IMR-90 (cell line): ENCODE data around the gene UFC1. TPM values are rescaled to one million over a fixed set of nuclear protein-coding genes. Genes with fewer than 3 reads are reported as not detected.

Source experiments
- ATAC-seq: fragments of 200-7000 bp; cut with Tn5 transposase; 2 replicates; pipeline ENCODE4 v1.9.1; 2020; ENCODE audit warnings: low read depth, mild to moderate bottlenecking, moderate library complexity
- BruUV-seq: library from RNA; stranded (reverse); fragments of 400-500 nt; replicated peaks from 2 replicates; lab custom pipeline; 2021; lab: Mats Ljungman, UMichigan
- CTCF ChIA-PET: fragments of 300-600 bp; formaldehyde crosslinking; extraction: SDS; loops from one replicate; lab custom pipeline; 2021; ENCODE audit warnings: antibody characterized with exemption; lab: Yijun Ruan, JAX
- POLR2A ChIA-PET: fragments of 300-600 bp; sonication (Branson Sonifier 250); formaldehyde crosslinking; loops from one replicate; lab custom pipeline; 2022; ENCODE audit warnings: antibody characterized with exemption; ENCODE audit not compliant: unreplicated experiment; lab: Charles Lee
- DNase-seq: peaks from one replicate; pipeline ENCODE4 v3.0.0; 2013
- H2AFZ ChIP-seq: replicated peaks from 2 replicates; pipeline ENCODE3; 2013; ENCODE audit warnings: low read length, mild to moderate bottlenecking; ENCODE audit not compliant: poor library complexity
- H2AK5ac ChIP-seq: 2 replicates; pipeline ENCODE4 v1.6.1; 2013; ENCODE audit warnings: low read depth, low read length, inconsistent platforms
- H2AK9ac ChIP-seq: replicated peaks from 2 replicates; pipeline ENCODE3; 2013; ENCODE audit warnings: mild to moderate bottlenecking, low read depth, low read length, moderate library complexity; ENCODE audit not compliant: poor library complexity
- H2BK120ac ChIP-seq: 2 replicates; pipeline ENCODE4 v1.6.1; 2013; ENCODE audit warnings: low read depth, low read length, inconsistent platforms
- H2BK15ac ChIP-seq: 3 replicates; pipeline ENCODE4 v1.6.1; 2013; ENCODE audit warnings: low read depth, low read length, inconsistent platforms
- H2BK20ac ChIP-seq: 2 replicates; pipeline ENCODE4 v1.6.1; 2013; ENCODE audit warnings: low read depth, mild to moderate bottlenecking, inconsistent platforms, low read length, moderate library complexity
- H2BK5ac ChIP-seq: 2 replicates; pipeline ENCODE4 v1.6.1; 2013; ENCODE audit warnings: mild to moderate bottlenecking, low read depth, low read length, inconsistent platforms; ENCODE audit not compliant: poor library complexity, severe bottlenecking
- H3K14ac ChIP-seq: replicated peaks from 2 replicates; pipeline ENCODE4 v1.6.1; 2013; ENCODE audit warnings: low read depth, low read length, inconsistent platforms
- H3K18ac ChIP-seq: 2 replicates; pipeline ENCODE4 v1.6.1; 2013; ENCODE audit warnings: low read depth, low read length, control low read depth
- H3K23ac ChIP-seq: 2 replicates; pipeline ENCODE4 v1.6.1; 2013; ENCODE audit warnings: low read depth, low read length, inconsistent platforms
- H3K27ac ChIP-seq: 2 replicates; pipeline ENCODE4 v1.5.1; 2013; ENCODE audit warnings: mild to moderate bottlenecking, control low read depth, low read length; ENCODE audit not compliant: insufficient read depth
- H3K27me3 ChIP-seq: 2 replicates; pipeline ENCODE4 v1.6.1; 2013; ENCODE audit warnings: low read length; ENCODE audit not compliant: control insufficient read depth, insufficient read depth
- H3K36me3 ChIP-seq: 2 replicates; pipeline ENCODE4 v1.6.1; 2013; ENCODE audit warnings: low read length, mixed read lengths; ENCODE audit not compliant: control insufficient read depth, insufficient read depth
- H3K4ac ChIP-seq: 2 replicates; pipeline ENCODE4 v1.6.1; 2013; ENCODE audit warnings: low read depth, low read length, inconsistent platforms
- H3K4me1 ChIP-seq: 2 replicates; pipeline ENCODE4 v1.6.1; 2013; ENCODE audit warnings: low read length, mixed read lengths; ENCODE audit not compliant: control insufficient read depth, insufficient read depth
- H3K4me2 ChIP-seq: 2 replicates; pipeline ENCODE4 v1.6.1; 2013; ENCODE audit warnings: low read depth, mild to moderate bottlenecking, control low read depth, low read length, moderate library complexity
- H3K4me3 ChIP-seq: 2 replicates; pipeline ENCODE4 v1.5.1; 2013; ENCODE audit warnings: low read depth, mild to moderate bottlenecking, control low read depth, low read length, moderate library complexity; ENCODE audit not compliant: insufficient read depth
- H3K56ac ChIP-seq: 2 replicates; pipeline ENCODE4 v1.6.1; 2013; ENCODE audit warnings: low read length, inconsistent platforms; ENCODE audit not compliant: insufficient read depth; ENCODE audit errors: extremely low read depth
- H3K79me1 ChIP-seq, 2 experiments: 2 replicates each; pipeline ENCODE4 v1.6.1; 2013; ENCODE audit warnings: low read length in 2 of 2, inconsistent platforms in 1 of 2, low read depth in 1 of 2
- H3K9ac ChIP-seq: 2 replicates; pipeline ENCODE4 v1.6.1; 2013; ENCODE audit warnings: low read depth, low read length, control low read depth
- H3K9me1 ChIP-seq: 2 replicates; pipeline ENCODE4 v1.6.1; 2013; ENCODE audit warnings: low read length, inconsistent platforms; ENCODE audit not compliant: insufficient read depth
- H3K9me3 ChIP-seq: 2 replicates; pipeline ENCODE4 v1.6.1; 2013; ENCODE audit warnings: low read length; ENCODE audit not compliant: control insufficient read depth, insufficient read depth
- H4K20me1 ChIP-seq: 2 replicates; pipeline ENCODE4 v1.6.1; 2013; ENCODE audit warnings: low read length, inconsistent platforms; ENCODE audit not compliant: insufficient read depth
- H4K5ac ChIP-seq: 2 replicates; pipeline ENCODE4 v1.6.1; 2013; ENCODE audit warnings: mild to moderate bottlenecking, low read depth, low read length, control low read depth
- H4K8ac ChIP-seq, 2 experiments: 2 replicates each; pipeline ENCODE4 v1.6.1; 2013; ENCODE audit warnings: low read depth in 2 of 2, low read length in 2 of 2, control low read depth in 1 of 2, inconsistent platforms in 1 of 2
- H4K91ac ChIP-seq: 2 replicates; pipeline ENCODE4 v1.6.1; 2013; ENCODE audit warnings: low read depth, low read length, inconsistent platforms; ENCODE audit not compliant: insufficient read depth
- FOS ChIP-seq: fragments of 150-350 bp; IDR thresholded peaks from 2 replicates; pipeline ENCODE4 v1.6.1; 2016; ENCODE audit warnings: low read depth, low read length
- MAFK ChIP-seq: IDR thresholded peaks from 2 replicates; pipeline ENCODE4 v1.6.1; 2012; ENCODE audit warnings: low read depth, low read length, improper control_type of control experiment
- MAZ ChIP-seq: IDR thresholded peaks from 2 replicates; pipeline ENCODE4 v1.6.1; 2012; ENCODE audit warnings: low read depth, mild to moderate bottlenecking, low read length, improper control_type of control experiment, moderate library complexity, borderline replicate concordance
- NFE2L2 ChIP-seq: fragments of 150-350 bp; IDR thresholded peaks from 2 replicates; pipeline ENCODE4 v1.6.1; 2016; ENCODE audit warnings: low read depth, mild to moderate bottlenecking, low read length
- POLR2A ChIP-seq: IDR thresholded peaks from 2 replicates; pipeline ENCODE4 v1.6.1; 2012; ENCODE audit warnings: mild to moderate bottlenecking, low read depth, low read length
- RCOR1 ChIP-seq: IDR thresholded peaks from 2 replicates; pipeline ENCODE4 v1.6.1; 2012; ENCODE audit warnings: mild to moderate bottlenecking, low read length, improper control_type of control experiment; ENCODE audit not compliant: insufficient replicate concordance
- RFX5 ChIP-seq: IDR thresholded peaks from 2 replicates; pipeline ENCODE4 v1.8.0; 2012; ENCODE audit warnings: low read depth, mild to moderate bottlenecking, low read length, moderate library complexity
- SMC3 ChIP-seq: fragments of 150-350 bp; IDR thresholded peaks from 2 replicates; pipeline ENCODE4 v1.6.1; 2016; ENCODE audit warnings: low read depth, mild to moderate bottlenecking, antibody characterized with exemption, low read length, moderate library complexity
- WGBS, 2 experiments: methylation state at CpG; one replicate each; pipeline versions ENCODE4 v1.1.5 to v1.1.7; 2013; ENCODE audit warnings: missing lambda C conversion rate in 2 of 2; ENCODE audit not compliant: insufficient read length in 1 of 2; ENCODE audit errors: extremely low coverage in 2 of 2; 5-methylcytosine and 5-hydroxymethylcytosine counted together
- dilution Hi-C: fragments of 300-500 bp; cut with HindIII; formaldehyde crosslinking; loops from one replicate; pipeline ENCODE4 v1.14.3; 2018; ENCODE audit warnings: low sequenced_read_pairs; ENCODE audit not compliant: unreplicated experiment
- in situ Hi-C: fragments of 300-500 bp; cut with MboI; formaldehyde crosslinking; loops from 3 replicates; pipeline ENCODE4 v1.14.3; 2019; ENCODE audit warnings: low sequenced_read_pairs, inconsistent platforms, mixed read lengths
- intact Hi-C: fragments of 100-400 bp; cut with micrococcal nuclease; formaldehyde crosslinking; loops from 2 replicates; pipeline ENCODE4 v1.10.0; 2022
- polyA plus RNA-seq, 3 experiments: library from polyadenylated mRNA; depleted of rRNA; stranded (reverse); fragments of >200 nt; gene quantifications; 2 replicates each; pipeline ENCODE4 v1.2.3, GENCODE V29; 2012; ENCODE audit warnings: low replicate concordance in 1 of 3
- total RNA-seq: library from RNA; depleted of rRNA; stranded (reverse); fragments of >200 nt; gene quantifications from 2 replicates; pipeline ENCODE4 v1.2.3, GENCODE V29; 2012
- TF ChIP-seq, protein P1 (sequence below): fragments of 150-350 bp; IDR thresholded peaks from 2 replicates; pipeline ENCODE4 v1.6.1; 2016; ENCODE audit warnings: low read depth, mild to moderate bottlenecking, low read length, moderate library complexity, borderline replicate concordance
- TF ChIP-seq, protein P2 (sequence below): conservative IDR thresholded peaks from 2 replicates; pipeline ENCODE4 v1.5.1; 2012; ENCODE audit warnings: mild to moderate bottlenecking, low read depth, low read length, improper control_type of control experiment

Gene UFC1
- total and polyA plus RNA-seq, 2 of the 4 experiments (the other 2 are of a cell fraction), result 134 to 140 TPM

DNA sequence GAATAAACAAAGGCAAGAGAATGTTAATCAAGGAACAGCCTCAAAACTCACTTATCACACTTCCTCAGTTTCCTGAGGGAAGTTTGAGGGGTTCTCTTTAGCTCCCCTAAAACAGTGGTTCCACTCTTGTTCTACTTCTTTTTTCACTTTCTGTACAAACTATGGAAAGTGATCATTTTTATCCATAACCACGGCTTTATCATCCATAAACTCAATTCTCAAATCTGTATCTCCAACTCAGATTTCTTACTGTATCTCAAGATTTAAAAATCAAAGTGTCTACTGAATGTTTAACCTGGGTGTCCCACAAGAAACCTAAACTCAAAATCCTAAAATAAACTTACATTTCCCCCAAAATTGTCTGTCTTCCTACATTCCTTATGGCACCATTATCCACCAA, 39.9 kb upstream of the UFC1 start:
- WGBS, 2 experiments, result 100% methylated on average over 1 of the region's 1 CpG; no CpG with 5 or more reads in 1 of the 2 experiments
- DNase-seq (no peak), ATAC-seq (no peak)
- H2BK20ac ChIP-seq, result no peak overlapping the region
- H2BK120ac ChIP-seq, result no peak overlapping the region
- no peak overlapping the region for H2AK5ac ChIP-seq
- intact Hi-C loops, result no loop called here
- no TSS peak for BruUV-seq
- H3K9ac ChIP-seq, result no peak overlapping the region
- peaks cover 6% of the 10 kb centered on the region for H3K36me3 ChIP-seq
- in situ Hi-C loops, result no loop called here
- H3K56ac ChIP-seq, result no peak overlapping the region
- H3K4me2 ChIP-seq, result no peak overlapping the region
- no peak overlapping the region for H4K8ac ChIP-seq
- no peak overlapping the region for H4K91ac ChIP-seq
- CTCF ChIA-PET, result no interaction called here
- dilution Hi-C loops, result no loop called here
- no peak overlapping the region for H3K27ac ChIP-seq
- no peak overlapping the region for H4K5ac ChIP-seq
- H4K20me1 ChIP-seq, result peaks cover 51% of the 10 kb centered on the region
- no peak overlapping the region for H3K14ac ChIP-seq
- TF ChIP-seq, protein P1, sequence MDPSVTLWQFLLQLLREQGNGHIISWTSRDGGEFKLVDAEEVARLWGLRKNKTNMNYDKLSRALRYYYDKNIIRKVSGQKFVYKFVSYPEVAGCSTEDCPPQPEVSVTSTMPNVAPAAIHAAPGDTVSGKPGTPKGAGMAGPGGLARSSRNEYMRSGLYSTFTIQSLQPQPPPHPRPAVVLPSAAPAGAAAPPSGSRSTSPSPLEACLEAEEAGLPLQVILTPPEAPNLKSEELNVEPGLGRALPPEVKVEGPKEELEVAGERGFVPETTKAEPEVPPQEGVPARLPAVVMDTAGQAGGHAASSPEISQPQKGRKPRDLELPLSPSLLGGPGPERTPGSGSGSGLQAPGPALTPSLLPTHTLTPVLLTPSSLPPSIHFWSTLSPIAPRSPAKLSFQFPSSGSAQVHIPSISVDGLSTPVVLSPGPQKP, result no peak
- no peak for TF ChIP-seq NFE2L2
- TF ChIP-seq POLR2A, result no peak
- TF ChIP-seq SMC3, result no peak
- TF ChIP-seq RFX5, result no peak
- no peak for TF ChIP-seq RCOR1
- TF ChIP-seq MAFK, result no peak
- no peak for TF ChIP-seq MAZ
- TF ChIP-seq FOS, result no peak
- TF ChIP-seq, protein P2, sequence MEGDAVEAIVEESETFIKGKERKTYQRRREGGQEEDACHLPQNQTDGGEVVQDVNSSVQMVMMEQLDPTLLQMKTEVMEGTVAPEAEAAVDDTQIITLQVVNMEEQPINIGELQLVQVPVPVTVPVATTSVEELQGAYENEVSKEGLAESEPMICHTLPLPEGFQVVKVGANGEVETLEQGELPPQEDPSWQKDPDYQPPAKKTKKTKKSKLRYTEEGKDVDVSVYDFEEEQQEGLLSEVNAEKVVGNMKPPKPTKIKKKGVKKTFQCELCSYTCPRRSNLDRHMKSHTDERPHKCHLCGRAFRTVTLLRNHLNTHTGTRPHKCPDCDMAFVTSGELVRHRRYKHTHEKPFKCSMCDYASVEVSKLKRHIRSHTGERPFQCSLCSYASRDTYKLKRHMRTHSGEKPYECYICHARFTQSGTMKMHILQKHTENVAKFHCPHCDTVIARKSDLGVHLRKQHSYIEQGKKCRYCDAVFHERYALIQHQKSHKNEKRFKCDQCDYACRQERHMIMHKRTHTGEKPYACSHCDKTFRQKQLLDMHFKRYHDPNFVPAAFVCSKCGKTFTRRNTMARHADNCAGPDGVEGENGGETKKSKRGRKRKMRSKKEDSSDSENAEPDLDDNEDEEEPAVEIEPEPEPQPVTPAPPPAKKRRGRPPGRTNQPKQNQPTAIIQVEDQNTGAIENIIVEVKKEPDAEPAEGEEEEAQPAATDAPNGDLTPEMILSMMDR, result no peak
- H3K4ac ChIP-seq, result no peak overlapping the region; the same call in 1 of the 2 replicates
- no peak overlapping the region for H3K18ac ChIP-seq
- H3K9me3 ChIP-seq, result no peaks in the 10 kb centered on the region
- peak overlapping the region; percentile 65; the same call in 1 of the 2 replicates for H3K23ac ChIP-seq
- H3K27me3 ChIP-seq, result no peaks in the 10 kb centered on the region
- no peak overlapping the region for H2AFZ ChIP-seq
- POLR2A ChIA-PET, result no interaction called here
- peaks cover 21% of the 10 kb centered on the region for H3K9me1 ChIP-seq
- peaks cover 17 to 80% of the 10 kb centered on the region in 2 experiments for H3K79me1 ChIP-seq
- H2AK9ac ChIP-seq, result no peak overlapping the region
- no peak overlapping the region for H3K4me3 ChIP-seq
- peaks cover 7% of the 10 kb centered on the region for H3K4me1 ChIP-seq
- H2BK15ac ChIP-seq, result no peak overlapping the region
- H2BK5ac ChIP-seq, result peak overlapping the region; percentile 46
